GM12891 (cell line): ENCODE results near the gene ENOSF1.

Experiments
- POLR2A ChIP-seq: IDR thresholded peaks from 2 replicates; pipeline ENCODE4 v1.6.1; 2011; ENCODE audit warnings: low read depth, low read length, control low read depth
- POLR2AphosphoS5 ChIP-seq: IDR thresholded peaks from 2 replicates; pipeline ENCODE4 v1.6.1; 2011; ENCODE audit warnings: low read depth, low read length, control low read depth
- TAF1 ChIP-seq: IDR thresholded peaks from 2 replicates; pipeline ENCODE4 v1.6.1; 2011; ENCODE audit warnings: low read depth, low read length, control low read depth

DNA sequence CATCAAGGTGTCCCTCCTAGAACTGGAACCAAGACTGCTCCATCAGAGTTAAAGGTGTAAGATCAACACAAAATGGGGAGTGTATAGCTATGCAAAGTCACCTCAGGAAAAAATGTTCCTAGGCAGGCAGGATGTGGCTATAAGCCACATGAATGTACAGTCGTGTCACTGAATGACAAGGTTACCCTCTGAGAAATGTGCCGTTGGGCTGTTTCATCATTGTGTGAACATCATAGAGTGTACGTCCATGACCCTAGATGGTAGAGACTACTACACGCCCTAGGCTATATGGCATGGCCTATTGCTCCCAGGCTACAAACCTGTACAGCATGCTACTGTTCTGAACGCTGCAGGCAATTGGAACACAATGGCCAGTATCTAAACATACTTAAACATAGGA, 30.4 kb downstream of the ENOSF1 start:
- TF ChIP-seq POLR2AphosphoS5: no peak
- TF ChIP-seq POLR2A: no peak
- TF ChIP-seq TAF1: no peak
